Epithelial cell of esophagus (primary cell): Measurements from ENCODE around the gene MOB2.

Experiments used
- DNase-seq: peaks from one replicate; pipeline ENCODE4 v3.0.0; 2010; ENCODE audit warnings: low read depth
- H3K4me3 ChIP-seq: 2 replicates; pipeline ENCODE4 v1.5.1; 2011; ENCODE audit warnings: mild to moderate bottlenecking, low read length, control low read depth
- CTCF ChIP-seq: IDR thresholded peaks from 2 replicates; pipeline ENCODE4 v1.5.1; 2011; ENCODE audit warnings: low read depth, mild to moderate bottlenecking, low read length, control low read depth, inconsistent platforms; ENCODE audit not compliant: insufficient read depth; ENCODE audit errors: missing control alignments

The MOB2 gene

GRCh38 chr11:1508491-1508891 is 21.9 kb upstream of the MOB2 start:
- DNase-seq, result no peak
- no peak for TF ChIP-seq CTCF
- no peak overlapping the region for H3K4me3 ChIP-seq

- no peak for DNase-seq
- H3K4me3 ChIP-seq, result no peak overlapping the region
- TF ChIP-seq CTCF, result no peak
These were observed 21.0 kb upstream of the MOB2 start for GRCh38 chr11:1507381-1508140.

- H3K4me3 ChIP-seq, result no peak overlapping the region
- no peak for DNase-seq
- no peak for TF ChIP-seq CTCF
These were observed 20.4 kb upstream of the MOB2 start for GRCh38 chr11:1506981-1507380.

GRCh38 chr11:1505480-1505879 is 18.9 kb upstream of the MOB2 start:
- no peak overlapping the region for H3K4me3 ChIP-seq
- no peak for DNase-seq
- no peak for TF ChIP-seq CTCF

- TF ChIP-seq CTCF, result no peak
- DNase-seq, result no peak
- H3K4me3 ChIP-seq, result no peak overlapping the region
These were observed 18.2 kb upstream of the MOB2 start for GRCh38 chr11:1504581-1505290.

GRCh38 chr11:1504138-1504537 is 17.6 kb upstream of the MOB2 start:
- H3K4me3 ChIP-seq, result no peak overlapping the region
- no peak for DNase-seq
- TF ChIP-seq CTCF, result no peak
